ENCODE measurements around the gene GRIK3.

GRCh38 chr1:36753451-36753850 lies 280.9 kb downstream of the GRIK3 start:
- TF ChIP-seq ATF1 (CRISPR knock-in tag; IDR thresholded peaks at IDR 0.05) (no peak), ZNF232 (CRISPR knock-in tag; IDR thresholded peaks at IDR 0.05) (no peak), HMGXB4 (CRISPR knock-in tag; IDR thresholded peaks at IDR 0.05) (no peak), CREB1 (CRISPR knock-in tag; IDR thresholded peaks at IDR 0.05) (no peak), ZNF263 (CRISPR knock-in tag; IDR thresholded peaks at IDR 0.05; ENCODE audit: low read depth) (no peak), ETV6 (CRISPR knock-in tag; IDR thresholded peaks at IDR 0.05) (no peak), ZNF512 (CRISPR knock-in tag; IDR thresholded peaks at IDR 0.05; ENCODE audit: borderline replicate concordance) (no peak), RELA (CRISPR knock-in tag; IDR thresholded peaks at IDR 0.05; ENCODE audit: borderline replicate concordance) (no peak)
- TF ChIP-seq, protein P1, sequence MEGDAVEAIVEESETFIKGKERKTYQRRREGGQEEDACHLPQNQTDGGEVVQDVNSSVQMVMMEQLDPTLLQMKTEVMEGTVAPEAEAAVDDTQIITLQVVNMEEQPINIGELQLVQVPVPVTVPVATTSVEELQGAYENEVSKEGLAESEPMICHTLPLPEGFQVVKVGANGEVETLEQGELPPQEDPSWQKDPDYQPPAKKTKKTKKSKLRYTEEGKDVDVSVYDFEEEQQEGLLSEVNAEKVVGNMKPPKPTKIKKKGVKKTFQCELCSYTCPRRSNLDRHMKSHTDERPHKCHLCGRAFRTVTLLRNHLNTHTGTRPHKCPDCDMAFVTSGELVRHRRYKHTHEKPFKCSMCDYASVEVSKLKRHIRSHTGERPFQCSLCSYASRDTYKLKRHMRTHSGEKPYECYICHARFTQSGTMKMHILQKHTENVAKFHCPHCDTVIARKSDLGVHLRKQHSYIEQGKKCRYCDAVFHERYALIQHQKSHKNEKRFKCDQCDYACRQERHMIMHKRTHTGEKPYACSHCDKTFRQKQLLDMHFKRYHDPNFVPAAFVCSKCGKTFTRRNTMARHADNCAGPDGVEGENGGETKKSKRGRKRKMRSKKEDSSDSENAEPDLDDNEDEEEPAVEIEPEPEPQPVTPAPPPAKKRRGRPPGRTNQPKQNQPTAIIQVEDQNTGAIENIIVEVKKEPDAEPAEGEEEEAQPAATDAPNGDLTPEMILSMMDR (IDR thresholded peaks at IDR 0.05), result no peak
- TF ChIP-seq, protein P2, sequence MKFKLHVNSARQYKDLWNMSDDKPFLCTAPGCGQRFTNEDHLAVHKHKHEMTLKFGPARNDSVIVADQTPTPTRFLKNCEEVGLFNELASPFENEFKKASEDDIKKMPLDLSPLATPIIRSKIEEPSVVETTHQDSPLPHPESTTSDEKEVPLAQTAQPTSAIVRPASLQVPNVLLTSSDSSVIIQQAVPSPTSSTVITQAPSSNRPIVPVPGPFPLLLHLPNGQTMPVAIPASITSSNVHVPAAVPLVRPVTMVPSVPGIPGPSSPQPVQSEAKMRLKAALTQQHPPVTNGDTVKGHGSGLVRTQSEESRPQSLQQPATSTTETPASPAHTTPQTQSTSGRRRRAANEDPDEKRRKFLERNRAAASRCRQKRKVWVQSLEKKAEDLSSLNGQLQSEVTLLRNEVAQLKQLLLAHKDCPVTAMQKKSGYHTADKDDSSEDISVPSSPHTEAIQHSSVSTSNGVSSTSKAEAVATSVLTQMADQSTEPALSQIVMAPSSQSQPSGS (CRISPR knock-in tag; IDR thresholded peaks at IDR 0.05; ENCODE audit: borderline replicate concordance, low read depth), result no peak
- TF ChIP-seq, protein P3, sequence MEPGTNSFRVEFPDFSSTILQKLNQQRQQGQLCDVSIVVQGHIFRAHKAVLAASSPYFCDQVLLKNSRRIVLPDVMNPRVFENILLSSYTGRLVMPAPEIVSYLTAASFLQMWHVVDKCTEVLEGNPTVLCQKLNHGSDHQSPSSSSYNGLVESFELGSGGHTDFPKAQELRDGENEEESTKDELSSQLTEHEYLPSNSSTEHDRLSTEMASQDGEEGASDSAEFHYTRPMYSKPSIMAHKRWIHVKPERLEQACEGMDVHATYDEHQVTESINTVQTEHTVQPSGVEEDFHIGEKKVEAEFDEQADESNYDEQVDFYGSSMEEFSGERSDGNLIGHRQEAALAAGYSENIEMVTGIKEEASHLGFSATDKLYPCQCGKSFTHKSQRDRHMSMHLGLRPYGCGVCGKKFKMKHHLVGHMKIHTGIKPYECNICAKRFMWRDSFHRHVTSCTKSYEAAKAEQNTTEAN (CRISPR knock-in tag; IDR thresholded peaks at IDR 0.05), result no peak
- TF ChIP-seq, protein P4, sequence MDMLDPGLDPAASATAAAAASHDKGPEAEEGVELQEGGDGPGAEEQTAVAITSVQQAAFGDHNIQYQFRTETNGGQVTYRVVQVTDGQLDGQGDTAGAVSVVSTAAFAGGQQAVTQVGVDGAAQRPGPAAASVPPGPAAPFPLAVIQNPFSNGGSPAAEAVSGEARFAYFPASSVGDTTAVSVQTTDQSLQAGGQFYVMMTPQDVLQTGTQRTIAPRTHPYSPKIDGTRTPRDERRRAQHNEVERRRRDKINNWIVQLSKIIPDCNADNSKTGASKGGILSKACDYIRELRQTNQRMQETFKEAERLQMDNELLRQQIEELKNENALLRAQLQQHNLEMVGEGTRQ (CRISPR knock-in tag; IDR thresholded peaks at IDR 0.05), result no peak

Measured in WTC11 (cell line).